DMS153 (cell line): ENCODE results near the gene ATP23.

Experiments
- DNase-seq: peaks from one replicate; lab custom pipeline; 2025; lab: John Stamatoyannopoulos, UW

The ATP23 gene

GRCh38 chr12:57941165-57941894 is at the start of gene ATP23:
Gene ATP23, plus strand, starts transcription at chr12:57941567. Its CDS starts 135 bp downstream, at chr12:57941702.
- DNase-seq, result peak; percentile 86

GRCh38 chr12:57892232-57892972 is 49.0 kb upstream of the ATP23 start:
- DNase-seq, result no peak

GRCh38 chr12:57893431-57894353 is 47.7 kb upstream of the ATP23 start:
- DNase-seq, result peak; percentile 48

- peak; percentile 13 for DNase-seq
Measured at GRCh38 chr12:57894399-57895292, 46.7 kb upstream of the ATP23 start.

- no peak for DNase-seq
Measured at GRCh38 chr12:57895389-57896114, 45.8 kb upstream of the ATP23 start.

GRCh38 chr12:57896115-57896433 is 45.3 kb upstream of the ATP23 start:
- DNase-seq, result no peak

GRCh38 chr12:57896434-57897201 is 44.7 kb upstream of the ATP23 start:
- peak; percentile 48 for DNase-seq

- peak; percentile 22 for DNase-seq
Measured at GRCh38 chr12:57897286-57897974, 43.9 kb upstream of the ATP23 start.

GRCh38 chr12:57898308-57898970 is 42.9 kb upstream of the ATP23 start:
- peak; percentile 30 for DNase-seq

- DNase-seq, result peak; percentile 34
Measured at GRCh38 chr12:57899010-57899662, 42.2 kb upstream of the ATP23 start.

- no peak for DNase-seq
Measured at GRCh38 chr12:57902478-57902969, 38.8 kb upstream of the ATP23 start.

- no peak for DNase-seq
Measured at GRCh38 chr12:57904426-57904825, 36.9 kb upstream of the ATP23 start.

GRCh38 chr12:57904848-57905811 is 36.2 kb upstream of the ATP23 start:
- peak; percentile 93 for DNase-seq

- DNase-seq, result no peak
Measured at GRCh38 chr12:57905812-57906475, 35.4 kb upstream of the ATP23 start.

- no peak for DNase-seq
Measured at GRCh38 chr12:57906821-57907220, 34.5 kb upstream of the ATP23 start.

- DNase-seq, result no peak
Measured at GRCh38 chr12:57907281-57907680, 34.1 kb upstream of the ATP23 start.
